Karpas-422 (cell line): ENCODE data around the gene SH3BGR. TPM values are rescaled to one million over a fixed set of nuclear protein-coding genes. Genes with fewer than 3 reads are reported as not detected.
"Not testable (repeated sequence)": the region's sequence is repeated elsewhere in the genome, so short reads cannot be mapped to it uniquely, and the experiment has no call there.

Experiments used
- DNase-seq: peaks from one replicate; pipeline ENCODE4 v3.0.0-alpha.2; 2015
- H2AFZ ChIP-seq: fragments of 200-600 bp; sonication (generic); 2 replicates; pipeline ENCODE4 v1.6.1; 2014; ENCODE audit warnings: antibody characterized with exemption, low read length, mixed read lengths
- H3K27ac ChIP-seq: fragments of 200-600 bp; sonication (generic); 2 replicates; pipeline ENCODE4 v1.5.1; 2014; ENCODE audit warnings: mild to moderate bottlenecking, low read length, moderate library complexity
- H3K27me3 ChIP-seq: fragments of 200-600 bp; sonication (generic); 2 replicates; pipeline ENCODE4 v1.6.1; 2014; ENCODE audit warnings: low read length, mixed read lengths
- H3K36me3 ChIP-seq: fragments of 200-600 bp; sonication (generic); 2 replicates; pipeline ENCODE4 v1.6.1; 2014; ENCODE audit warnings: low read length, mixed read lengths; ENCODE audit not compliant: insufficient read depth
- H3K4me1 ChIP-seq: fragments of 200-600 bp; sonication (generic); 2 replicates; pipeline ENCODE4 v1.6.1; 2014; ENCODE audit warnings: mild to moderate bottlenecking, low read length, mixed read lengths
- H3K4me2 ChIP-seq: fragments of 200-600 bp; sonication (generic); 2 replicates; pipeline ENCODE4 v1.6.1; 2014; ENCODE audit warnings: low read length, low read depth, mild to moderate bottlenecking; ENCODE audit not compliant: poor library complexity, severe bottlenecking
- H3K4me3 ChIP-seq: fragments of 200-600 bp; sonication (generic); 2 replicates; pipeline ENCODE4 v1.5.1; 2014; ENCODE audit warnings: mild to moderate bottlenecking, antibody characterized with exemption, low read length, mixed read lengths
- H3K79me2 ChIP-seq: fragments of 200-600 bp; sonication (generic); 2 replicates; pipeline ENCODE4 v1.6.1; 2014; ENCODE audit warnings: mild to moderate bottlenecking, low read length, mixed read lengths
- H3K9ac ChIP-seq: fragments of 200-600 bp; sonication (generic); 2 replicates; pipeline ENCODE4 v1.6.0; 2014; ENCODE audit warnings: low read length
- H3K9me2 ChIP-seq: fragments of 200-600 bp; sonication (generic), shearing (Covaris generic); replicated peaks from 2 replicates; pipeline ENCODE4 v1.6.0; 2014; ENCODE audit warnings: mild to moderate bottlenecking, low read length, moderate library complexity; ENCODE audit not compliant: insufficient read depth
- H3K9me3 ChIP-seq: fragments of 300-700, 200-600 bp; sonication (generic); 2 replicates; pipeline ENCODE4 v1.6.1; 2014; ENCODE audit warnings: low read length, mixed read lengths
- H4K20me1 ChIP-seq: fragments of 200-600 bp; sonication (generic); 2 replicates; pipeline ENCODE4 v1.6.1; 2014; ENCODE audit warnings: mild to moderate bottlenecking, antibody characterized with exemption, low read length, low read depth; ENCODE audit not compliant: insufficient read depth
- total RNA-seq: library from RNA; depleted of rRNA; stranded (reverse); fragments of >200 nt; shearing (Covaris generic); gene quantifications from 2 replicates; pipeline ENCODE4 v1.2.3, GENCODE V29; 2014; ENCODE audit warnings: low replicate concordance

Gene SH3BGR
- total RNA-seq, 1 experiment from 2014 or later, result not detected

DNA sequence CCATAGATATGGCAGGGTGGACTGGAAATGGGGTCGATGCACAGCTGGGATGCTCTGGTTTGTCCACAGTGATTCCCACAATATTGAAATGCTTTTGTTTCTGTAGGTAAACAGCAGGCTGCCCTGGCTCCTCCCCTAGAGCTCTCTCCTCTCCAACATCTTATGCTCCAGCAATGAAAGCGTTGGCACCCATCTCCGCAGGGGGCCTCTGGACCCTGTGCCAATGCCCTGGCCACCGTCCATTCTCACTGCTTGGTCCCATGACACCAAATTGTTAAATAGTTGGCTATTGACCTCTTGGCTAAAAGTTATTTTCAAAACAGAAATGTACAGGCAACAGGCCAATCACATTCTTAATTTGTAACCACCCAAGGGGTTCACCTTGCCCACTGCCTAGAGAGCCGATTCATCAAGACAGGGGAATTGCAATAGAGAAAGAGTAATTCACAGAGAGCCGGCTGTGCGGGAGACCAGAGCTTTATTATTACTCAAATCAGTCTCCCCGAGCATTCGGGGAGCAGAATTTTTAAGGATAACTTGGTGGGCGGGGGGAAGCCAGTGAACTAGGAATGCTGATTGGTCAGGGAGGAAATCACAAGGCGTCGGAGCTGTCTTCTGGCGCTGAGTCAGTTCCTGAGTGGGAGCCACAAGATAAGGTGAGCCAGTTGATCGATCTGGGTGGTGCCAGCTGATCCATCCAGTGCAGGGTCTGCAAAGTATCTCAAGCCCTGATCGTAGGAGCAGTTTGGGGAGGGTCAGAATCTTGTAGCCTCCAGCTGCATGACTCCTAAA lies 84.1 kb downstream of the SH3BGR start:
- Histone ChIP-seq H3K4me1 (no peaks in the 10 kb centered on the region), H3K27me3 (no peaks in the 10 kb centered on the region)

DNA sequence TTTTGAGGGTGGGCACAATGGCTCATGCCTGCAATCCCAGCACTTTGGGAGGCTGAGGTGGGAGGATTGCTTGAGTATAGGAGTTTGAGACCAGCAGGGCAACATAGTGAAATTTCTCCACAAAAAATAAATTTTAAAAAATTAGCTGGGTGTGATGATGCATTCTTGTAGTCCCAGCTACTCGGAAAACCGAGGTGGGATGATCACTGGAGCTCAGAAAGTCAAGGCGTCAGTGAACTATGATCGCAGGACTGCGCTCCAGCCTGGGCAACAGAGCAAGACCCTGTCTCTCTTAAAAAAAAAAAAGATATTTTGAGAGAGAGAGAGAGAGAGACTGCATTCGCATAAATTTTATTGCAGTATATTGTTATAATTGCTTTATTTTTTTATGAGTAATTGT lies 85.1 kb downstream of the SH3BGR start:
- no peaks in the 10 kb centered on the region for H3K4me1 ChIP-seq
- no peaks in the 10 kb centered on the region for H3K36me3 ChIP-seq
- no peak for DNase-seq

More for the DNA sequence above, 84.1 kb downstream of the SH3BGR start:
- H3K9ac ChIP-seq, result no peak overlapping the region
- H3K27ac ChIP-seq, result no peak overlapping the region
- no peaks in the 10 kb centered on the region for H3K9me2 ChIP-seq
- no peaks in the 10 kb centered on the region for H4K20me1 ChIP-seq
- H3K4me2 ChIP-seq, result no peak overlapping the region
- no peaks in the 10 kb centered on the region for H3K79me2 ChIP-seq
- H3K36me3 ChIP-seq, result no peaks in the 10 kb centered on the region
- no peak overlapping the region for H3K4me3 ChIP-seq
- no peak for DNase-seq
- no peaks in the 10 kb centered on the region for H3K9me3 ChIP-seq
- H2AFZ ChIP-seq, result no peak overlapping the region

GRCh38 chr21:39537571-39537970 lies 85.8 kb downstream of the SH3BGR start:
- Histone ChIP-seq H3K9ac (no peak overlapping the region), H3K9me3 (no peaks in the 10 kb centered on the region), H3K4me1 (no peaks in the 10 kb centered on the region), H4K20me1 (no peaks in the 10 kb centered on the region), H3K36me3 (no peaks in the 10 kb centered on the region), H3K4me2 (no peak overlapping the region), H2AFZ (no peak overlapping the region), H3K79me2 (no peaks in the 10 kb centered on the region), H3K9me2 (no peaks in the 10 kb centered on the region), H3K4me3 (no peak overlapping the region), H3K27ac (no peak overlapping the region), H3K27me3 (no peaks in the 10 kb centered on the region)
- DNase-seq, result no peak

More for the DNA sequence above, 85.1 kb downstream of the SH3BGR start:
- Histone ChIP-seq H3K4me2 (no peak overlapping the region), H3K9ac (no peak overlapping the region), H3K9me2 (no peaks in the 10 kb centered on the region), H4K20me1 (no peaks in the 10 kb centered on the region), H3K4me3 (no peak overlapping the region), H3K27me3 (no peaks in the 10 kb centered on the region), H2AFZ (no peak overlapping the region), H3K79me2 (no peaks in the 10 kb centered on the region), H3K27ac (no peak overlapping the region), H3K9me3 (no peaks in the 10 kb centered on the region)

DNA sequence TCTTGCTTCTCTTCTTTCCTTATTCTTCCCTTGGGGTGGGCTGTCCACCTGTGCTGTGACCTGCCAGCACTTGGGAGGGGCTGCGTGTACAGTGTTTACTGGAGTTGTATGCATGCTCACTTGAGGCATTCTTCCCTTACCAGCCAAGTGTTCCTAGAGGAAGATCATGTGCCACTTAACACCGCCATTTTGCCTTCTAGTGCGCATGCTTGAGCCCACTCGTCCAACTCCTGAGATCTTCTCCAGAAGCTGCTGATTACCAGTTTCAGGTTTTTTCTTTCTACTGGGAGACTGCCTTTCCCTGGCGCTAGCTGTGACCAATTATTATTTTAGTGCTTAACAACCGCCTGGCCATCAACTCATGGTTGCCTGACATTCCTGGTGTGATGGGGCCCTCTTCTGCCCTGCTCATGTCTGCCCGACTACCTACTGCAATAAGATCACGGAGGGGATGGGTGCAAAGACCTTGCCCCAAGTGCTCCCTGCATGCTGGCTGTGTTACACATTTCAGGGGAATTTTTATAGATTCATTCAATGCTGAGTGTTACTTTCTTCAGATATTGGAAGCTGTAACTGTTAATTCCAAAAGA lies 86.8 kb downstream of the SH3BGR start:
- Histone ChIP-seq H3K36me3 (no peaks in the 10 kb centered on the region), H4K20me1 (no peaks in the 10 kb centered on the region), H3K9me2 (no peaks in the 10 kb centered on the region), H3K27me3 (no peaks in the 10 kb centered on the region), H3K27ac (no peak overlapping the region), H3K4me3 (no peak overlapping the region), H3K4me1 (no peaks in the 10 kb centered on the region), H3K9ac (no peak overlapping the region), H2AFZ (no peak overlapping the region), H3K79me2 (no peaks in the 10 kb centered on the region), H3K4me2 (no peak overlapping the region), H3K9me3 (no peaks in the 10 kb centered on the region)
- DNase-seq, result no peak

DNA sequence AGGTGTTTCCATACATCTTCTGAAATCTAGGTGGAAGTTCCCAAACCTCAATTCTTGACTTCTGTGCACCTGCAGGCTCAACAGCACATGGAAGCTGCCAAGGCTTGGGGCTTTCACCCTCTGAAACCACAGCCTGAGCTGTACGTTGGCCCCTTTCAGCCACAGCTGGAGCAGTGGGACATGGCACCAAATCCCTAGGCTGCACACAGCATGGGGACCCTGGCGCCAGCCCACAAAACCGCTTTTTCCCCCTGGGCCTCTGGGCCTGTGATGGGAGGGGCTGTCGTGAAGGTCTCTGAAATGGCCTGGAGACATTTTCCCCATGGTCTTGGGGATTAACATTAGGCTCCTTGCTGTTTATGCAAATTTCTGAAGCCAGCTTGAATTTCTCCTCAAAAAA lies 88.6 kb downstream of the SH3BGR start:
- H3K9me3 ChIP-seq, H3K27me3 ChIP-seq, H3K4me3 ChIP-seq, H3K4me1 ChIP-seq, DNase-seq, H4K20me1 ChIP-seq, H3K79me2 ChIP-seq, H2AFZ ChIP-seq, H3K27ac ChIP-seq, H3K9ac ChIP-seq, H3K9me2 ChIP-seq, H3K4me2 ChIP-seq, H3K36me3 ChIP-seq: not testable (repeated sequence)

DNA sequence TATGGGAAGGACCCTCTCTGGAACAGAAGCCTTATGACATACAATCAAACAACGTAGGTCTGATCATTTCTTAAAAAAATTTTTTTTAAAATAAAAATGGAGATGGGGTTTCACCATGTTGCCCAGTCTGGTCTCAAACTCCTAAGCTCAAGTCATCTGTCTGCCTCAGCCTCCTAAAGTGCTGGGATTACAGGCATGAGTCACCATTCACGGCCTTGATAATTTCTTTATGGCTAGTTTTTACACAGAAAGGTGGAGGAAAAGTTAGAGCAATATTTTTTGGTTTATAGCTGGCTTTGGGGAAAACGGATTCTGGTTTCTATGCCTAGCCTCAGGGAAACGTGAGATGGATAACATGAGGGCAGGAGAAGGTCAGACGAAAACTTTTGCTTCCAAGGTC lies 91.0 kb downstream of the SH3BGR start:
- no peak overlapping the region for H3K9ac ChIP-seq
- H4K20me1 ChIP-seq, result no peaks in the 10 kb centered on the region
- DNase-seq, result no peak
- no peak overlapping the region for H3K4me2 ChIP-seq
- no peaks in the 10 kb centered on the region for H3K79me2 ChIP-seq
- no peaks in the 10 kb centered on the region for H3K4me1 ChIP-seq
- H3K27ac ChIP-seq, result no peak overlapping the region
- no peak overlapping the region for H2AFZ ChIP-seq
- no peaks in the 10 kb centered on the region for H3K9me2 ChIP-seq
- H3K36me3 ChIP-seq, result no peaks in the 10 kb centered on the region
- H3K9me3 ChIP-seq, result no peaks in the 10 kb centered on the region
- H3K4me3 ChIP-seq, result no peak overlapping the region
- H3K27me3 ChIP-seq, result no peaks in the 10 kb centered on the region

- H3K9ac ChIP-seq, result no peak overlapping the region
- no peak for DNase-seq
- no peaks in the 10 kb centered on the region for H3K4me1 ChIP-seq
Measured at GRCh38 chr21:39546522-39546921, 94.8 kb downstream of the SH3BGR start.

DNA sequence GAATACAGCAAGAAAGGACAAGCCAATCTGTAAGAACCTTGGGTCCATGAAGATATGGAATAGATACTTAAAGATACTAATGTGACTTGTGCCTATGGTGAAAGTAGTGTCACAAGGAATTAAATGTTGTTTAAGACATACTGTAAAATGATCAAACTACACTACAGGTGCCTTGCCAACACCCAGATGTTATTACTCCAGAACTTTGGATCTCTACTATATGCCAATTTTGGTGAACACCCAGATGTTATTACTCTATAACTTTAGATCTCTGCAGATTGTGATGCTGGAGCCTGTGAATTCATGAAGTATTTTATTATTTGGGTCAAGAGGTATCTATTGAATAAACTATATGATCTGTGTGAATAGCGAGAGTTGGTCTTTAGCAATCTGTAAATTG lies 101.1 kb downstream of the SH3BGR start:
- no peak for DNase-seq

More at GRCh38 chr21:39546522-39546921, 94.8 kb downstream of the SH3BGR start:
- H3K9me2 ChIP-seq, result no peaks in the 10 kb centered on the region
- no peak overlapping the region for H2AFZ ChIP-seq
- no peaks in the 10 kb centered on the region for H3K27me3 ChIP-seq
- no peaks in the 10 kb centered on the region for H3K79me2 ChIP-seq
- no peaks in the 10 kb centered on the region for H4K20me1 ChIP-seq
- no peak overlapping the region for H3K27ac ChIP-seq
- H3K9me3 ChIP-seq, result no peaks in the 10 kb centered on the region
- H3K4me3 ChIP-seq, result no peak overlapping the region
- no peaks in the 10 kb centered on the region for H3K36me3 ChIP-seq
- no peak overlapping the region for H3K4me2 ChIP-seq

More for the DNA sequence above, 101.1 kb downstream of the SH3BGR start:
- H3K4me3 ChIP-seq, result no peak overlapping the region
- no peaks in the 10 kb centered on the region for H3K79me2 ChIP-seq
- no peaks in the 10 kb centered on the region for H3K36me3 ChIP-seq
- H3K27me3 ChIP-seq, result no peaks in the 10 kb centered on the region
- H3K4me2 ChIP-seq, result no peak overlapping the region
- no peaks in the 10 kb centered on the region for H4K20me1 ChIP-seq
- no peaks in the 10 kb centered on the region for H3K4me1 ChIP-seq
- H3K27ac ChIP-seq, result no peak overlapping the region
- no peaks in the 10 kb centered on the region for H3K9me2 ChIP-seq
- no peak overlapping the region for H2AFZ ChIP-seq
- no peak overlapping the region for H3K9ac ChIP-seq
- no peaks in the 10 kb centered on the region for H3K9me3 ChIP-seq
